Osteocyte (in vitro differentiated cells): ENCODE results near the gene ENPEP. TPM values are rescaled to one million over a fixed set of nuclear protein-coding genes. Genes with fewer than 3 reads are reported as not detected.

Experiments used
- DNase-seq: peaks from one replicate; pipeline ENCODE4 v3.0.0; 2021; ENCODE audit warnings: mixed read lengths; ENCODE audit not compliant: unreplicated experiment; ENCODE audit errors: extremely low spot score
- H3K27ac Mint-ChIP-seq: one replicate; pipeline ENCODE4 v1.8.0; 2021; ENCODE audit warnings: mild to moderate bottlenecking, mixed read lengths; ENCODE audit not compliant: unreplicated experiment
- H3K27me3 Mint-ChIP-seq: one replicate; pipeline ENCODE4 v1.8.0; 2021; ENCODE audit warnings: mixed read lengths; ENCODE audit not compliant: unreplicated experiment
- H3K36me3 Mint-ChIP-seq: one replicate; pipeline ENCODE4 v1.8.0; 2021; ENCODE audit warnings: mixed read lengths; ENCODE audit not compliant: unreplicated experiment
- H3K4me1 Mint-ChIP-seq: one replicate; pipeline ENCODE4 v1.8.0; 2021; ENCODE audit warnings: mixed read lengths; ENCODE audit not compliant: unreplicated experiment
- H3K4me3 Mint-ChIP-seq: one replicate; pipeline ENCODE4 v1.8.0; 2021; ENCODE audit warnings: mild to moderate bottlenecking, moderate library complexity, mixed read lengths; ENCODE audit not compliant: unreplicated experiment
- H3K9me3 Mint-ChIP-seq: one replicate; pipeline ENCODE4 v1.8.0; 2021; ENCODE audit warnings: mixed read lengths; ENCODE audit not compliant: unreplicated experiment
- CTCF ChIP-seq: fragments of 200-600 bp; sonication (generic); IDR thresholded peaks from 2 replicates; pipeline ENCODE4 v1.5.0; 2021; ENCODE audit warnings: antibody characterized with exemption, mild to moderate bottlenecking, moderate library complexity
- total RNA-seq: library from RNA; stranded (reverse); gene quantifications from 2 replicates; pipeline ENCODE4 v1.2.1, GENCODE V29; 2021

ENPEP gene
- total RNA-seq, 1 donor from 2014 or later = 0.94 TPM

- Mint-ChIP-seq H3K36me3 (no peaks in the 10 kb centered on the region), H3K4me3 (no peak overlapping the region), H3K27ac (no peak overlapping the region), H3K27me3 (peaks cover 2% of the 10 kb centered on the region), H3K4me1 (no peaks in the 10 kb centered on the region), H3K9me3 (no peaks in the 10 kb centered on the region)
- TF ChIP-seq CTCF = peak; percentile 74
- no peak for DNase-seq
Observed at GRCh38 chr4:110510955-110511544, 35.1 kb downstream of the ENPEP start.

- peaks cover 9% of the 10 kb centered on the region for H3K27me3 Mint-ChIP-seq
- H3K4me1 Mint-ChIP-seq = peaks cover 1% of the 10 kb centered on the region
- no peaks in the 10 kb centered on the region for H3K36me3 Mint-ChIP-seq
- DNase-seq = no peak
- H3K9me3 Mint-ChIP-seq = no peaks in the 10 kb centered on the region
- no peak overlapping the region for H3K27ac Mint-ChIP-seq
- no peak overlapping the region for H3K4me3 Mint-ChIP-seq
- no peak for TF ChIP-seq CTCF
Observed at GRCh38 chr4:110512901-110513300, 36.9 kb downstream of the ENPEP start.

GRCh38 chr4:110514889-110515479, 39.0 kb downstream of the ENPEP start:
- no peak overlapping the region for H3K4me3 Mint-ChIP-seq
- H3K36me3 Mint-ChIP-seq = no peaks in the 10 kb centered on the region
- H3K27me3 Mint-ChIP-seq = peaks cover 15% of the 10 kb centered on the region
- peak; percentile 72 for TF ChIP-seq CTCF
- no peak for DNase-seq
- no peaks in the 10 kb centered on the region for H3K9me3 Mint-ChIP-seq
- H3K4me1 Mint-ChIP-seq = peaks cover 1% of the 10 kb centered on the region
- H3K27ac Mint-ChIP-seq = no peak overlapping the region

- Mint-ChIP-seq H3K27me3 (peaks cover 15% of the 10 kb centered on the region), H3K27ac (no peak overlapping the region), H3K4me1 (peaks cover 1% of the 10 kb centered on the region), H3K36me3 (no peaks in the 10 kb centered on the region), H3K4me3 (peak overlapping the region; percentile 61), H3K9me3 (no peaks in the 10 kb centered on the region)
- TF ChIP-seq CTCF = no peak
- DNase-seq = no peak
Observed at GRCh38 chr4:110515676-110516075, 39.7 kb downstream of the ENPEP start.

DNA sequence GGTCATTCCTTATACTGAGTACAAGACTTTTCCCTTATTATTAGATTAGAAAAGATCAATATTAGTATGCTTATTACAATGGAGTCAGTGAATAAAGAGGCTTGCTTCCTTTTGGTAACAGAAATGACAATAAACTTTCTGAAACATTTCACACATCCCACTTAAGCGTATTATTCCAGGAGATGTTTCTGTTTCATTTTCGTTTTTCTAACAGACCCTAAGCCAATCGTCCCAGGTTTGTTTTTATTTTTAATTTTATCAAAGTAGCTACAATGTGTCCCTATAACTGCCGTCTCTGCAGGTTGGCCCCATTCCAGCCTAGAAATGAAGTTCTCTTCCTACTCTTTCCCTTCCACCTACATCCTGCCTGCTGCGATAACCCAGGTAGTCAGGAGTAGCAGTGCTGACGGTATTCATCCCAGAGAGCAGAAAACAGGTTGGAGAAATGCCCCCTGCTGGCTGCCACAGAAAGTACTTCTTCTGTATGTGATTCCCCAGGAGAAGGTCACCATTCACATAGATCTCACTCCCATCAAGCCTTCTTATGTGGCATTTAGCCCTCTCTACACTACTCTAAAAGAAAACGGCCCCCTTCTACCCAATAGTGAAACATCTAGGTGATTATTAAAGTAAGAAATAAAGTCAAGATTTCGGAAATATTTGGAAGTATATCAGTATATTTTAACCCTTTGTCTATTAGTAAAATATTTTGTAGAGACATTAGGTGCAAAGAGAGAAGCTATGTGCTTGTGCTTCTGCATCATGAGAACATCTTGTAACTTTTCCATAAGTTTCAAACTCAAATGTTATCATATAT, 40.4 kb downstream of the ENPEP start:
- DNase-seq = no peak
- Mint-ChIP-seq H3K27me3 (peaks cover 15% of the 10 kb centered on the region), H3K9me3 (no peaks in the 10 kb centered on the region), H3K4me3 (peak overlapping the region; percentile 61), H3K27ac (no peak overlapping the region), H3K4me1 (peaks cover 1% of the 10 kb centered on the region), H3K36me3 (no peaks in the 10 kb centered on the region)
- peak; percentile 74 for TF ChIP-seq CTCF
